HG02938 (cell line): ENCODE data around the gene DDX50.
"Not testable (repeated sequence)": the region's sequence is repeated elsewhere in the genome, so short reads cannot be mapped to it uniquely, and the experiment has no call there.

Experiments used
- ATAC-seq: cut with Tn5 transposase; IDR thresholded peaks from one replicate; pipeline ENCODE4 v1.9.1; 2021; ENCODE audit warnings: mild to moderate bottlenecking, moderate library complexity; ENCODE audit not compliant: unreplicated experiment

DDX50 gene

DNA sequence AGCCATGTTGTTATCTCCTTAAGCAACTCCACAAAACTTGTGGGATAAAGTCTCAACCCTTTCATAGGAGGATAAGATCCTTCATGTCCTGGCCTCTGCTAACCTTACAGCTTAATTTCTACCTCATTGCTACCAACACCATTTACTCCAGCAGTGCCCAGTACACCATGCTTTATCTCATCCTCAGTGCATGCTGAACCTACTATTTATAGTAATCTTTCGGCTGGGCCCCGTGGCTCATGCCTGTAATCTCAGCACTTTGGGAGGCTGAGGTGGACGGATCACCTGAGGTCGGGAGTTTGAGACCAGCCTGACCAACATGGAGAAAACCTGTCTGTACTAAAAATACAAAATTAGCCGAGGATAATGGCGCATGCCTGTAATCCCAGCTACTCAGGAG lies 78.6 kb downstream of the DDX50 start:
- not testable (repeated sequence) for ATAC-seq

DNA sequence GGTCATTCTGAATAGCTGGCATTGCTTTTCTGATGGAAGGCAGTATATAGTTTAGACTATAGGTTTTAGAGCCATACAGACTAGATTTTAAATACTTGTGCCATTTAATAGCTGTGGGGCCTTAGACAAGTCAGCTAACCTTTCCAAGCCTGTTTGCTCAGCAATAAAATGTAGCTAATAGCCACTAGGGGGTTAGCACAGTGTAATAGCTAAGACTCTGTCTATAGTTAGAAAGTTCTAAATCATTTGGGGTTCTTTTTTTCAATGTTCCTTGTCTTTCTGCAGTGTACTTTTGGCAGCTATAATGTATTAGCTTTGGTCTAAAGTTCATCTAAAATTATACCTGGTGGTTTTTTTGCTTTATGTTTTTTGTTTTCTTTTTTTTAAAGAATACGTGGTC lies 80.0 kb downstream of the DDX50 start:
- ATAC-seq, result no peak

DNA sequence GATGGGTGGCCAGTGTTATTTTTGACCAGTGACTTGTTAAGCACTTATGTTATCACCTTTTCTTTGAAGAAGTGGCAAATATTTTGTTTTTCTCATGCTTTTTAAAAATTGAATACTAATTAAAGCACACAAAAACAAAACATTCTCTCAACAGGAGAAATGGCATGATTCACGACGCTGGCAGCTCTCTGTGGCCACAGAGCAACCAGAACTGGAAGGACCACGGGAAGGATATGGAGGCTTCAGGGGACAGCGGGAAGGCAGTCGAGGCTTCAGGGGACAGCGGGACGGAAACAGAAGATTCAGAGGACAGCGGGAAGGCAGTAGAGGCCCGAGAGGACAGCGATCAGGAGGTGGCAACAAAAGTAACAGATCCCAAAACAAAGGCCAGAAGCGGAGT lies 81.3 kb downstream of the DDX50 start:
- ATAC-seq, result no peak

DNA sequence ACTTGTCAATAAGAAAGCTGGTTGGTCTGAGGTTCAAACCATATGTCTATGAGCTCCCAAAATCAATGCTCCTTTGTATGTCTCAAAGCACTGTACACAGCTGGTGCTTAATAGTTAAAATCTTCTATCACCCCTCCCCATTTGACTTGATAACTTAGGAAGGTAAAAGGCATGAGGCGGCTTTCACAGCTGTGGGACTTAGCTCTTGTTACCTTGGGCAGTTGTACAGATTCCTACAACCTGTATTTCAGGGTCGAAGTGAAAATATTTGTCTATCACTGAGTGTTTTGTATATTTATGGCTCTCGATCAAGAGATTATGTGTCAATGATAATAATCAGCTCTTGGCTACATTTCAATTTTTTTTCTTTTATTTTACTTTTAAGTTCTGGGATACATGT lies 86.5 kb downstream of the DDX50 start:
- ATAC-seq, result no peak

DNA sequence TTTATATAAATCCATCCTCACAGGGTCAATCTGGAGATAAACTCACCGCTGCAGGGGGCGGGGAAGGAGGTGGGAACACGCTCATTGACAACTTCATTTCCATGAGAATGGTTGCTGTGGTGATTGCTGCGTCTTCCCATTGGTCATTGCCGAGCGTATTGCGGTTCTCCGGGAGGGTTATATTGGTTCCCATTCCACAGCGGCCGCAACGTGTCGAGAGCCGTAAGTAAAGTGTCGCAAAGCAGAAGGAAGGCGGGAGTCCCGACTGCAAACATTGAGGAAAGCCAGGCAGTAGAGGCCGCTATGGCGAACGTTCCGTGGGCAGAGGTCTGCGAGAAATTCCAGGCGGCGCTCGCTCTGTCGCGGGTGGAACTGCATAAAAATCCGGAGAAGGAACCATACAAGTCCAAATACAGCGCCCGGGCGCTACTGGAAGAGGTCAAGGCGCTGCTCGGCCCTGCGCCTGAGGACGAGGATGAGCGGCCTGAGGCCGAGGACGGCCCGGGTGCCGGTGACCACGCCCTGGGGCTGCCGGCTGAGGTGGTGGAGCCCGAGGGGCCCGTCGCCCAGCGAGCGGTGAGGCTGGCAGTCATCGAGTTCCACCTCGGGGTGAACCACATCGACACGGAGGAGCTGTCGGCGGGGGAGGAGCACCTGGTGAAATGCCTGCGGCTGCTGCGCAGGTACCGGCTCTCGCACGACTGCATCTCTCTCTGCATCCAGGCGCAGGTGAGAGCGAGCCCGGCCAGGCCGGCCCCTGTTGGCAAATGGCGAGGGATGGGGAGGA lies 87.6 kb downstream of the DDX50 start, which contains the start of gene KIFBP:
Gene KIFBP, plus strand, starts transcription at position 274 of the 787 bp plus-strand sequence. Its CDS starts 30 bp downstream, at position 304.
- ATAC-seq, result peak; percentile 77

DNA sequence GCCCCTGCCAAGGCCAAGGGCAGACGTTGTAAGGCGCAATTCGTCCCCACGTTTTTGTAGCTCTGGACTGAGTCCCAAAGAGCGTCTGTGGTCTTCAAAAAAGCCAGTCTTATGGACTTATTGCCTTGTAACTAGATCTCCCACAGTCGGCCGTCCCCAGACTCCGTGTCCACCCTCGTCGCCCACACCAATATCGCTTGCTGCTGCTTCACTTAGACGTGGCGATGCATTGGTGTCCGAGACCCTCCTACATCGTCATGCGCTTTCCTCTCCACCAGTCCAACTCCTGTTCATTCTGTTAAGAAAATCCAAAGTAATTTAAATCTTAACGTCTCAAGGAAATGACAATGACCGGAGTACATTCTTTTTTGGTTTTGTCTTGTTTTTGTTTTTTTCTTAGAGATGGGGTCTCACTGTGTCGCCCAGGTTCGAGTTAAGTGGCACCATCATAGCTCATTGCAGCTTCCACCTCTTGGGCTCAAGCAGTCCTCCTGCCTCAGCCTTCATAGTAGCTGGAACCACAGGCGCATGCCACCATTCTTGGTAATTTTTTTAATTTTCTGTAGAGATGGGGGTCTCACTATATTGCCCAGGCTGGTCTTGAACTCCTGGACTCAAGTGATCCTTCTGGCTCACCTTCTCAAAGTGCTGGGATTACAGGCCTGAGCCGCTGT lies 88.3 kb downstream of the DDX50 start:
- ATAC-seq, result no peak

DNA sequence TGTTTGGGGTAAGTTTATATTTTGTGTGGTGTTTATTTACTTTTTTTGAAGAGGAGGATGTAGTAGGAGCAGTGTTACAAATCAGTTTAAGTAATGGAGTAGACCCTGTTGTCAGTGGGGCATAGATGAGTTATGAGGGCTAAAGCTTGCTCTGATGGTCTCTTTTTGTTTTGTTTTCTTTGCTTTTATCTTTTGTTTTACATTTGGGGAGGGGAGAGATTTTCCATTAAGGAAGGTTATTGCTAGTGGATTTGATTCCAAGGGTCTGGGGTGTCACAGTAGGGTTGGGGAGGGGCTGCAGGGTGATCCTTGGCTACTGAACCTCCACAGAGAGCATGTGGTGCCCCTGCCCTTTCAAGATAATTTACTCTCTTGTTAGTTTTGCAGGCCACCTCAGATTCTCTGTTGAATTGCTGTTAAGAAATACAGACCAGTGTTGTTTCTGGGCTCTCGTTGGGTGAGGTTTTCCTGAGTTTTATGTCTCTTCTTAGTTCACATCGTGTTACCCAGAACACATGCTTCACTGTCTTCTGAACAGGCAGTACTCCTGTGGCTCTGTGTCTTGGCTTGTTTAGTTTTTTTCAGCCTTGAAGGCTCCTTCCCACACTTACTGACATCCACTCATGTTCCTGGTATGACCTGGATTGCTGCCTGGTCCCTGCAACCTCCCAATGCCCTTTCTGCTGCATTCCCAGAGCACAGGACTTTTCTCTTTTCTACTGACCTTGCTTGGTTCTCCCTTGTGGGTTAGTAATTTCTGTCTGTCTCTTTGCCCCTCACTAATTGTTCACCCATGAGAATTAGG lies 91.7 kb downstream of the DDX50 start:
- ATAC-seq, result no peak
